Smooth muscle cell (in vitro differentiated cells): ENCODE data around the gene RAB4A. TPM values are rescaled to one million over a fixed set of nuclear protein-coding genes. Genes with fewer than 3 reads are reported as not detected.

Experiments
- DNase-seq: peaks from one replicate; lab custom pipeline; 2025; ENCODE audit not compliant: unreplicated experiment; lab: John Stamatoyannopoulos, UW
- H2AFZ ChIP-seq: fragments of 200-600 bp; sonication (generic); 2 replicates; pipeline ENCODE4 v1.6.0; 2016; ENCODE audit warnings: antibody characterized with exemption, low read depth, mild to moderate bottlenecking
- H3F3A ChIP-seq: fragments of 200-600 bp; sonication (generic); 2 replicates; pipeline ENCODE4 v1.6.0; 2017; ENCODE audit warnings: antibody characterized with exemption, low read depth
- H3K27ac ChIP-seq: fragments of 200-600 bp; sonication (generic); 2 replicates; pipeline ENCODE4 v1.5.1; 2016; ENCODE audit warnings: low read depth, mild to moderate bottlenecking
- H3K27me3 ChIP-seq: fragments of 200-600 bp; sonication (generic); 2 replicates; pipeline ENCODE4 v1.6.1; 2016; ENCODE audit warnings: low read depth, mild to moderate bottlenecking
- H3K36me3 ChIP-seq: fragments of 200-600 bp; sonication (generic); 2 replicates; pipeline ENCODE4 v1.5.1; 2016; ENCODE audit warnings: low read depth
- H3K4me1 ChIP-seq: fragments of 200-600 bp; sonication (generic); 2 replicates; pipeline ENCODE4 v1.5.1; 2016; ENCODE audit warnings: low read depth
- H3K4me2 ChIP-seq: fragments of 200-600 bp; sonication (generic); 2 replicates; pipeline ENCODE4 v1.6.0; 2016; ENCODE audit warnings: mild to moderate bottlenecking
- H3K4me3 ChIP-seq: fragments of 200-600 bp; sonication (generic); 2 replicates; pipeline ENCODE4 v1.5.1; 2016; ENCODE audit warnings: mild to moderate bottlenecking
- H3K79me2 ChIP-seq: fragments of 200-600 bp; sonication (generic); 2 replicates; pipeline ENCODE4 v1.6.0; 2016; ENCODE audit warnings: low read depth, mild to moderate bottlenecking
- H3K9ac ChIP-seq: fragments of 200-600 bp; sonication (generic); 2 replicates; pipeline ENCODE4 v1.6.0; 2016; ENCODE audit warnings: low read depth
- H3K9me3 ChIP-seq: fragments of 200-600 bp; sonication (generic); replicated peaks from 2 replicates; pipeline ENCODE4 v1.5.1; 2016; ENCODE audit warnings: low read depth
- H4K20me1 ChIP-seq: fragments of 200-600 bp; sonication (generic); 2 replicates; pipeline ENCODE4 v1.6.0; 2016; ENCODE audit warnings: low read depth
- WGBS: methylation state at CpG from one replicate; pipeline ENCODE4 v1.1.7; 2016; ENCODE audit warnings: low lambda C conversion rate; 5-methylcytosine and 5-hydroxymethylcytosine counted together
- polyA plus RNA-seq: library from polyadenylated mRNA; unstranded; fragments of >200 nt; fragmentation: Nextera tagmentation; extraction: Ambion mirVana; gene quantifications from 2 replicates; pipeline ENCODE4 v1.2.1, GENCODE V29; 2016
- total RNA-seq: library from RNA; depleted of rRNA; stranded (reverse); fragments of >200 nt; gene quantifications from 2 replicates; pipeline ENCODE4 v1.2.3, GENCODE V29; 2014
- TF ChIP-seq, protein P1 (sequence below): fragments of 200-600 bp; sonication (generic); IDR thresholded peaks from 2 replicates; pipeline ENCODE4 v1.5.1; 2017; ENCODE audit warnings: borderline replicate concordance, mild to moderate bottlenecking, antibody characterized with exemption; ENCODE audit not compliant: insufficient read depth, poor library complexity, severe bottlenecking

The RAB4A gene
- total and polyA plus RNA-seq, 2 experiments from 2014 or later = 43.9 to 52.7 TPM

DNA sequence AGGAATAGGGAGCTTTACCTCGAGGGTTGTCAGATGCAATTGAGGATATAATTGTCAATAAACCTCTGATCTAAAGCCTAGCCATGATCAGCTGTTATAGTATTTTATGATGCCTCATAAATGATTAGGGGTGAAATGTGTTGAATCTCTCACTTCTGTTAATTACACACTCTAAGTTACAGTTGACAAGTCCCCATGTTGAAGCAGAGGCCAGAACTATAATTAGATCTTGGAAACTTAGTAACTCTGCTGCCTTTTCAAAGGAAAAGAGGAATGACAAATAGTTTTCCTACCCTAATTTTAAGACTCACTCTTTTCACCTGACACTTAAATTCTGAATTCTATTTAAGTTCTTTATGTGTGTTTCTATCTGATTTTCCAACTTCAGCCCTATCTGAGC lies 38.2 kb downstream of the RAB4A start:
- DNase-seq = no peak
- no peak overlapping the region for H3K27ac ChIP-seq
- no peaks in the 10 kb centered on the region for H3K9me3 ChIP-seq
- TF ChIP-seq, protein P1, sequence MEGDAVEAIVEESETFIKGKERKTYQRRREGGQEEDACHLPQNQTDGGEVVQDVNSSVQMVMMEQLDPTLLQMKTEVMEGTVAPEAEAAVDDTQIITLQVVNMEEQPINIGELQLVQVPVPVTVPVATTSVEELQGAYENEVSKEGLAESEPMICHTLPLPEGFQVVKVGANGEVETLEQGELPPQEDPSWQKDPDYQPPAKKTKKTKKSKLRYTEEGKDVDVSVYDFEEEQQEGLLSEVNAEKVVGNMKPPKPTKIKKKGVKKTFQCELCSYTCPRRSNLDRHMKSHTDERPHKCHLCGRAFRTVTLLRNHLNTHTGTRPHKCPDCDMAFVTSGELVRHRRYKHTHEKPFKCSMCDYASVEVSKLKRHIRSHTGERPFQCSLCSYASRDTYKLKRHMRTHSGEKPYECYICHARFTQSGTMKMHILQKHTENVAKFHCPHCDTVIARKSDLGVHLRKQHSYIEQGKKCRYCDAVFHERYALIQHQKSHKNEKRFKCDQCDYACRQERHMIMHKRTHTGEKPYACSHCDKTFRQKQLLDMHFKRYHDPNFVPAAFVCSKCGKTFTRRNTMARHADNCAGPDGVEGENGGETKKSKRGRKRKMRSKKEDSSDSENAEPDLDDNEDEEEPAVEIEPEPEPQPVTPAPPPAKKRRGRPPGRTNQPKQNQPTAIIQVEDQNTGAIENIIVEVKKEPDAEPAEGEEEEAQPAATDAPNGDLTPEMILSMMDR = no peak
- no peak overlapping the region for H3K4me3 ChIP-seq
- H3K4me2 ChIP-seq = no peak overlapping the region
- WGBS = 89% methylated on average over 1 of the region's 1 CpG
- no peaks in the 10 kb centered on the region for H4K20me1 ChIP-seq
- H3K79me2 ChIP-seq = no peaks in the 10 kb centered on the region
- H2AFZ ChIP-seq = no peak overlapping the region
- H3K9ac ChIP-seq = no peak overlapping the region
- H3K4me1 ChIP-seq = no peaks in the 10 kb centered on the region
- peaks cover 8% of the 10 kb centered on the region for H3K36me3 ChIP-seq
- no peaks in the 10 kb centered on the region for H3K27me3 ChIP-seq
- H3F3A ChIP-seq = no peaks in the 10 kb centered on the region

DNA sequence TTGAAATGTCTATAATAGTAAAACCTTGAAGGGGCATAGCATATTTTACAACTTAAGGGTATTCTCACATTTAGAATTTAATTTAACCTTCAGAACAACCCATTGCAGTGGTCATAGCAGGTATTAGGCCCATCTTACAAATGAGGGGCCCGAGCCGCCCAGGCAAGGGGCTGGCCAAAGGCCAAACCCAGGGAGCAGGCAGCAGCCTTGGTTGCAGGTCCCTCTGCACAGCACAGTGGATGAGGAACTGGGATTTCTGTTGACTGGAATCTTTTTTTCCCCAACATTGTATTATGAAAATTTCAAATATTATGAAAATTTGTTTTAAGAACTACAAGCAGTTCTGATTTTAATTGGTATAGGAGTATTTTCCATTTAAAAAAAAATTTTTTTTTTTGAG lies 38.8 kb downstream of the RAB4A start:
- H3K4me2 ChIP-seq = no peak overlapping the region
- H3K79me2 ChIP-seq = no peaks in the 10 kb centered on the region
- H3K27ac ChIP-seq = no peak overlapping the region
- H2AFZ ChIP-seq = no peak overlapping the region
- H3K27me3 ChIP-seq = no peaks in the 10 kb centered on the region
- H3K4me3 ChIP-seq = no peak overlapping the region
- no peak overlapping the region for H3K9ac ChIP-seq
- WGBS = 100% methylated on average over 2 of the region's 2 CpGs
- no peak for DNase-seq
- H3K9me3 ChIP-seq = no peaks in the 10 kb centered on the region
- no peaks in the 10 kb centered on the region for H3K4me1 ChIP-seq
- no peaks in the 10 kb centered on the region for H3F3A ChIP-seq
- H3K36me3 ChIP-seq = peaks cover 3% of the 10 kb centered on the region
- TF ChIP-seq, protein P1 = no peak
- no peaks in the 10 kb centered on the region for H4K20me1 ChIP-seq

DNA sequence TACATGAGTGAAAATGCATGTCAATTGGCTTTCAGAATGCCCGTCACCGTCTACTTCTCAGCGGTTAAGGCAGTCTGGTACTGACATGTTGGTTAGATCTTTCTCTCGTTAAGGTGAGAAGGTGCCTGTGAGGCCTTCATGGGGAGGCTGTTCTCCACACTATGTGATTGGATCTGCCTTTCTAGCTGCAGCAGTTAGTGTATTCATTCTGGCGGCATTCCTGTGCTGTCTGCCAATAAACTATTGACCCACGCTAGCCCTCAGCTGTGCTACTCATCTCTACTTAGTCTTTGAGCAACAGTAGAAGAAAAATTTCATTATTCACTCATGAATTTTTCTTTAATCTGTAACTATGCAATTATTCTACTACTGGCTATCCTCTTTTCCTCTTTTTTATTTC lies 39.9 kb downstream of the RAB4A start:
- no peak for DNase-seq
- no peaks in the 10 kb centered on the region for H3K9me3 ChIP-seq
- H3F3A ChIP-seq = no peaks in the 10 kb centered on the region
- H2AFZ ChIP-seq = no peak overlapping the region
- TF ChIP-seq, protein P1 = no peak
- H3K27ac ChIP-seq = no peak overlapping the region
- H3K79me2 ChIP-seq = no peaks in the 10 kb centered on the region
- no peak overlapping the region for H3K4me2 ChIP-seq
- H3K4me3 ChIP-seq = no peak overlapping the region
- H3K27me3 ChIP-seq = no peaks in the 10 kb centered on the region
- no peaks in the 10 kb centered on the region for H4K20me1 ChIP-seq
- WGBS = 91% methylated on average over 6 of the region's 6 CpGs
- H3K36me3 ChIP-seq = no peaks in the 10 kb centered on the region
- H3K4me1 ChIP-seq = no peaks in the 10 kb centered on the region
- H3K9ac ChIP-seq = no peak overlapping the region

DNA sequence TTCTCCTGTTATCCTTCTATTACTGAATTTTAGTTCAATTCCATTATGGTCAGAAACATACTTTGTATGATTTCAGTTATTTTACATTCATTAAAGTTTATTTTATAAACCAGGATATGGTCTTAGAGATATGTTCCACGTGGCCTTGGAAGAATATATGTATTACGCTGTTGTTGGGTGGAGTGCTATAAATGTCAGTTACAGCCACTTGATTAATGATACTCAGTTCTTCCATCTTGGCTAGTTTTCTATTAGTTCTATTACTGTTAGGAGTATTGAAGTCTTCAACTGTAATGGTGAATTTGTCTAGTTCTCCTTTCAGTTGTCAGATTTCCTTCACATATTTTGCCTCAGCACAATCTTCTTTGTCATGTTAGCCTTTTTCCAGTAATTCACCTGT lies 45.3 kb downstream of the RAB4A start:
- 100% methylated on average over 2 of the region's 2 CpGs for WGBS
- Histone ChIP-seq H4K20me1 (no peaks in the 10 kb centered on the region), H2AFZ (no peak overlapping the region), H3K9me3 (no peaks in the 10 kb centered on the region), H3K27ac (no peak overlapping the region), H3F3A (no peaks in the 10 kb centered on the region), H3K79me2 (no peaks in the 10 kb centered on the region), H3K4me1 (no peaks in the 10 kb centered on the region), H3K4me3 (no peak overlapping the region), H3K4me2 (no peak overlapping the region), H3K27me3 (no peaks in the 10 kb centered on the region), H3K9ac (no peak overlapping the region), H3K36me3 (no peaks in the 10 kb centered on the region)
- TF ChIP-seq, protein P1 = no peak
- DNase-seq = no peak
